Measurements from ENCODE around the gene DUSP6. TPM values are rescaled to one million over a fixed set of nuclear protein-coding genes. Genes with fewer than 3 reads are reported as not detected.

The DUSP6 gene
- total and polyA plus RNA-seq, 2 of the 13 experiments (the other 11 are each of a cell fraction or from before 2014, with no cell fraction given) = 40.9 to 161 TPM

DNA sequence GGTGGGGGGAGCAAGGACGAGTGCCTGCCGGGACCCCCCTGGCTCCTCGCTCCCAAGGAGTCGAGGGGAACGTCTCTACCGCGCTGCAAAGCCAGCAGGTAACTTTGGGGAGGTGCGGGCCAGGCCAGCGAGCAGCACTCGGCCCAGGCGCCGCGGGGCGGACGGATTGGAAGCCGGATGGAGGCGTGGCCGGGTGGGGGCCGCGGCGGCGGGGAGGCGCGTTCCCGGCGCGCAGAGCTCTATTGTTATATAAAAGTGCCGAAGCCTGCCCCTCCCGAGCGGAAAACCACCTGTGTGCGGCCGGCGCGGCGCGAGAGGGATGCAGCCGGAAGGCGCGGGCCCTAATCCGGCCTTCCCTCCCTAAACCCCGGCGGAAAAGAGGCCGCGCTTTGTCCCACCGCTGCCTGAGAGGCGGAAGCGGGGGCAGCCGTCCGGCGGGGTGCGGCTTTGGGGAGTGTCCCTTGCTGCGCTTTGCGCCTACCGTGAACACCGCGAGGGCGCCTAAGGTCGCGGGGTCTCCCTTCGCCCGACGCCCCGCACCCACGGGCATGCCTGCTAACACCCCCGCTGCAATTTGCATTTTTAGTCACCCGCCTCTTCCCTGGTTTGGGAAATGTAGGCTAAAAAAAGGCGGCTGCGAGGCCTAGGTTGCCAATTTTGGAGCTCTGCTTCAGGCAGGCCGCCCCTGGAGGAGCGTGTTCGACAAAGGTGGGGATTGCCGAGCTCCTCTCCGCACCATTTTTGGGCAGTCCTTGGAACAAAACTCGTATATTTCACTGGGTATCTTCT is 1.7 kb upstream of the DUSP6 start (continued):
- TF ChIP-seq, protein P1, sequence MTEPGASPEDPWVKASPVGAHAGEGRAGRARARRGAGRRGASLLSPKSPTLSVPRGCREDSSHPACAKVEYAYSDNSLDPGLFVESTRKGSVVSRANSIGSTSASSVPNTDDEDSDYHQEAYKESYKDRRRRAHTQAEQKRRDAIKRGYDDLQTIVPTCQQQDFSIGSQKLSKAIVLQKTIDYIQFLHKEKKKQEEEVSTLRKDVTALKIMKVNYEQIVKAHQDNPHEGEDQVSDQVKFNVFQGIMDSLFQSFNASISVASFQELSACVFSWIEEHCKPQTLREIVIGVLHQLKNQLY (CRISPR knock-in tag; IDR thresholded peaks at IDR 0.05) = peak; percentile 38; the same call in 1 of the 2 replicates
- TF ChIP-seq ZNF737 (CRISPR knock-in tag; IDR thresholded peaks at IDR 0.05; ENCODE audit: borderline replicate concordance) = no peak
- TF ChIP-seq, protein P2, sequence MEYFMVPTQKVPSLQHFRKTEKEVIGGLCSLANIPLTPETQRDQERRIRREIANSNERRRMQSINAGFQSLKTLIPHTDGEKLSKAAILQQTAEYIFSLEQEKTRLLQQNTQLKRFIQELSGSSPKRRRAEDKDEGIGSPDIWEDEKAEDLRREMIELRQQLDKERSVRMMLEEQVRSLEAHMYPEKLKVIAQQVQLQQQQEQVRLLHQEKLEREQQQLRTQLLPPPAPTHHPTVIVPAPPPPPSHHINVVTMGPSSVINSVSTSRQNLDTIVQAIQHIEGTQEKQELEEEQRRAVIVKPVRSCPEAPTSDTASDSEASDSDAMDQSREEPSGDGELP (IDR thresholded peaks at IDR 0.05; ENCODE audit: borderline replicate concordance, low read depth) = peak; percentile 75; the same call in 1 of the 2 replicates
- TF ChIP-seq ZIK1 (CRISPR knock-in tag; IDR thresholded peaks at IDR 0.05; ENCODE audit: borderline replicate concordance, low read depth) = 0 out of 2 replicates have a peak, but pooled peaks have one; percentile 44
- peak; percentile 47 for TF ChIP-seq IRF2 (CRISPR knock-in tag; IDR thresholded peaks at IDR 0.05)
- TF ChIP-seq NBN (conservative IDR thresholded peaks at IDR 0.05) = no peak
- TF ChIP-seq ZNF121 (CRISPR knock-in tag; IDR thresholded peaks at IDR 0.05) = peak; percentile 69; the same call in 1 of the 2 replicates
- TF ChIP-seq KLF6 (CRISPR knock-in tag; IDR thresholded peaks at IDR 0.05) = peak; percentile 57; the same call in 1 of the 2 replicates
- TF ChIP-seq ZNF207 (IDR thresholded peaks at IDR 0.05; ENCODE audit: borderline replicate concordance) = no peak
- TF ChIP-seq ZFP36L2 (CRISPR knock-in tag; IDR thresholded peaks at IDR 0.05) = 0 out of 2 replicates have a peak, but pooled peaks have one; percentile 8
- TF ChIP-seq SAFB2 (CRISPR knock-in tag; IDR thresholded peaks at IDR 0.05; ENCODE audit: borderline replicate concordance, low read depth) = peak; percentile 19; the same call in 1 of the 2 replicates
- no peak for TF ChIP-seq EHMT2 (IDR thresholded peaks at IDR 0.05; ENCODE audit: borderline replicate concordance, low read depth, low read length)
- TF ChIP-seq, protein P3, sequence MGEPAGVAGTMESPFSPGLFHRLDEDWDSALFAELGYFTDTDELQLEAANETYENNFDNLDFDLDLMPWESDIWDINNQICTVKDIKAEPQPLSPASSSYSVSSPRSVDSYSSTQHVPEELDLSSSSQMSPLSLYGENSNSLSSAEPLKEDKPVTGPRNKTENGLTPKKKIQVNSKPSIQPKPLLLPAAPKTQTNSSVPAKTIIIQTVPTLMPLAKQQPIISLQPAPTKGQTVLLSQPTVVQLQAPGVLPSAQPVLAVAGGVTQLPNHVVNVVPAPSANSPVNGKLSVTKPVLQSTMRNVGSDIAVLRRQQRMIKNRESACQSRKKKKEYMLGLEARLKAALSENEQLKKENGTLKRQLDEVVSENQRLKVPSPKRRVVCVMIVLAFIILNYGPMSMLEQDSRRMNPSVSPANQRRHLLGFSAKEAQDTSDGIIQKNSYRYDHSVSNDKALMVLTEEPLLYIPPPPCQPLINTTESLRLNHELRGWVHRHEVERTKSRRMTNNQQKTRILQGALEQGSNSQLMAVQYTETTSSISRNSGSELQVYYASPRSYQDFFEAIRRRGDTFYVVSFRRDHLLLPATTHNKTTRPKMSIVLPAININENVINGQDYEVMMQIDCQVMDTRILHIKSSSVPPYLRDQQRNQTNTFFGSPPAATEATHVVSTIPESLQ (CRISPR knock-in tag; conservative IDR thresholded peaks at IDR 0.05) = no peak
- TF ChIP-seq, protein P4, sequence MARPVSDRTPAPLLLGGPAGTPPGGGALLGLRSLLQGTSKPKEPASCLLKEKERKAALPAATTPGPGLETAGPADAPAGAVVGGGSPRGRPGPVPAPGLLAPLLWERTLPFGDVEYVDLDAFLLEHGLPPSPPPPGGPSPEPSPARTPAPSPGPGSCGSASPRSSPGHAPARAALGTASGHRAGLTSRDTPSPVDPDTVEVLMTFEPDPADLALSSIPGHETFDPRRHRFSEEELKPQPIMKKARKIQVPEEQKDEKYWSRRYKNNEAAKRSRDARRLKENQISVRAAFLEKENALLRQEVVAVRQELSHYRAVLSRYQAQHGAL (CRISPR knock-in tag; IDR thresholded peaks at IDR 0.05; ENCODE audit: not compliant biosample characterization) = no peak
- peak; percentile 98 for TF ChIP-seq HIVEP1 (CRISPR knock-in tag; IDR thresholded peaks at IDR 0.05)
- peak; percentile 73 for TF ChIP-seq RARA (CRISPR knock-in tag; IDR thresholded peaks at IDR 0.05)
- no peak for TF ChIP-seq ZNF543 (CRISPR knock-in tag; IDR thresholded peaks at IDR 0.05)
- peak; percentile 23; the same call in 1 of the 2 replicates for TF ChIP-seq ZNF790 (CRISPR knock-in tag; IDR thresholded peaks at IDR 0.05; ENCODE audit: borderline replicate concordance)
- TF ChIP-seq HOXD1 (CRISPR knock-in tag; IDR thresholded peaks at IDR 0.05) = peak; percentile 38; the same call in 1 of the 2 replicates
- TF ChIP-seq, protein P5, sequence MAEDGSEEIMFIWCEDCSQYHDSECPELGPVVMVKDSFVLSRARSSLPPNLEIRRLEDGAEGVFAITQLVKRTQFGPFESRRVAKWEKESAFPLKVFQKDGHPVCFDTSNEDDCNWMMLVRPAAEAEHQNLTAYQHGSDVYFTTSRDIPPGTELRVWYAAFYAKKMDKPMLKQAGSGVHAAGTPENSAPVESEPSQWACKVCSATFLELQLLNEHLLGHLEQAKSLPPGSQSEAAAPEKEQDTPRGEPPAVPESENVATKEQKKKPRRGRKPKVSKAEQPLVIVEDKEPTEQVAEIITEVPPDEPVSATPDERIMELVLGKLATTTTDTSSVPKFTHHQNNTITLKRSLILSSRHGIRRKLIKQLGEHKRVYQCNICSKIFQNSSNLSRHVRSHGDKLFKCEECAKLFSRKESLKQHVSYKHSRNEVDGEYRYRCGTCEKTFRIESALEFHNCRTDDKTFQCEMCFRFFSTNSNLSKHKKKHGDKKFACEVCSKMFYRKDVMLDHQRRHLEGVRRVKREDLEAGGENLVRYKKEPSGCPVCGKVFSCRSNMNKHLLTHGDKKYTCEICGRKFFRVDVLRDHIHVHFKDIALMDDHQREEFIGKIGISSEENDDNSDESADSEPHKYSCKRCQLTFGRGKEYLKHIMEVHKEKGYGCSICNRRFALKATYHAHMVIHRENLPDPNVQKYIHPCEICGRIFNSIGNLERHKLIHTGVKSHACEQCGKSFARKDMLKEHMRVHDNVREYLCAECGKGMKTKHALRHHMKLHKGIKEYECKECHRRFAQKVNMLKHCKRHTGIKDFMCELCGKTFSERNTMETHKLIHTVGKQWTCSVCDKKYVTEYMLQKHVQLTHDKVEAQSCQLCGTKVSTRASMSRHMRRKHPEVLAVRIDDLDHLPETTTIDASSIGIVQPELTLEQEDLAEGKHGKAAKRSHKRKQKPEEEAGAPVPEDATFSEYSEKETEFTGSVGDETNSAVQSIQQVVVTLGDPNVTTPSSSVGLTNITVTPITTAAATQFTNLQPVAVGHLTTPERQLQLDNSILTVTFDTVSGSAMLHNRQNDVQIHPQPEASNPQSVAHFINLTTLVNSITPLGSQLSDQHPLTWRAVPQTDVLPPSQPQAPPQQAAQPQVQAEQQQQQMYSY (CRISPR knock-in tag; IDR thresholded peaks at IDR 0.05) = peak; percentile 37; the same call in 1 of the 2 replicates
- TF ChIP-seq ZNF224 (CRISPR knock-in tag; IDR thresholded peaks at IDR 0.05) = no peak
